Activated T-helper 1 cell treated with anti-CD3 and anti-CD28 coated beads, Interleukin-2, amount 50 U/mL, for 16 hours (primary cell): Measurements from ENCODE around the gene HNRNPM.

ENCODE experiments used
- DNase-seq, 2 donors: peaks; one replicate each; pipeline ENCODE4 v3.0.0-alpha.2; 2020; ENCODE audit warnings: low read depth in 1 of 2, low spot score in 1 of 2

Gene HNRNPM

DNA sequence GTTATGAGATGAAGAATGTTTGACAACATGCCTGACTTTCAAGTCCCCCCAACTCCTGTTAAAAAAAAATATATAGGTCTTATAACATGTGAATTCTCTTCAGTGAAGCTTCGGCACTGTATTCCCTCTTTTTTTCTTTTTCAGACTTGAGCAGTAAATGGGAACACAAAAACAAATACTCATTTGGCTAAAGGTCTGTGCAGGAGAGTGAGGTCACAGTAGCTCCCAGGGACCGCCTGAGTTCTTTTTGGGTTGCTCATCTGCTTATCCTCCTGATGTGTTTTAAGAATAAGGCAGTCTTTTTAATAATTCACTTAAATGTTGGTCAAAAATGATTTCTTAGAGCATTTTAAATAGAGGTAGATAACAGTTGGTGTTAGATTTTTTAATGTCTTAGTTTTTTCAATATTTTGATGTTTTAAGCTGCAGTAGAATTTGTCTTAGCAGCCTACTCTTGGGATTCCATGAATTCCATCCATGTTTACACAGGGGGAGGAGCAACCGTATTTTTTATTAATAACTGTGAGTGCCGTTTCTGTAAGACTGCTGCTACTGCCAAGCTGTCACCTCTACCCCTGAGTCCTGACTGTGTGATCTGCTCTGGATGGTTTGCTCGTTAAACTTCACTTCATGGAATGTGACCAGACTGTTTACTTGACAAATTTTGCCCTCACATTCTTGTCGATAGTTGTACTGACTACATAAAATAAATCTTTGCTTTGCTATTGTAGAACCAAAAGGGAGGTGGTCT lies 14.9 kb downstream of the HNRNPM start:
- no peak for DNase-seq

GRCh38 chr19:8460516-8461298 lies 15.9 kb downstream of the HNRNPM start:
- DNase-seq: no peak

GRCh38 chr19:8461376-8461775 lies 16.6 kb downstream of the HNRNPM start:
- DNase-seq: no peak

- DNase-seq: no peak
Measured at GRCh38 chr19:8461891-8462290, 17.1 kb downstream of the HNRNPM start.

DNA sequence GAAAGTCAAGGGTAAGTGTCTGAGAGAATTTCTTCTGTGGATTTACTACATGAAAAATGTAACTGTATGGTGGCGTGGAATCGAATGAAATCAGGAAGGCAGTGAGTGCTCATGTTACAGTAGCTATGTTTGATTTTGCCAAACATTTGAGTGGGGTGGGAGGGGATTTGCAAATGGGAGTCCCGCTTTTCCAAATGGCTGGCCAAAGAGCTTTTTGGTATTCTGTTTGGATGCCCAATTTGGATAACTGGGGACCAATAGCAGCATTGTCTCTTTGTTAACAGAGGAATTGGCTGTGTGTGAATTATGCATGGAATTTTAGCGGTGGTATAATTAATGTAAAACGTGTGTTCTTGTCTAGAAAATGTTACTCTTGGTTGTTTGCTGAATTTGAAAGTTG lies 17.8 kb downstream of the HNRNPM start:
- DNase-seq: no peak

DNA sequence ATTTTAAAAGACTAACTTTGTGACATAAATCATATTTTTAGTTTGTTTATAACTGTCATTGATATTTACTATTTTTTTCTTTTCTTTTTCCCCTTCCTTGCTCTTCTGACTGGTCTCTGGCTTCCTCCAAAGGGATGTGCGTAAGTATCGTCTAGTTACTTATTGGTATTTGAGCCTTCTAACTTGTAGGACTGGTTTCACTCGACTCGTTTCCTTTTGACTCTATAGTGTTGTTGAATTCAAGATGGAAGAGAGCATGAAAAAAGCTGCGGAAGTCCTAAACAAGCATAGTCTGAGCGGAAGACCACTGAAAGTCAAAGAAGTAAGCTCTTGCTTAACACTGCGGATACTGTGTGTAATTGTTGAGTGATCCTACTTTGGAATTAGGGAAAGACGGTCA lies 18.6 kb downstream of the HNRNPM start:
- DNase-seq: no peak

- DNase-seq: no peak
Measured at GRCh38 chr19:8466018-8466417, 21.2 kb downstream of the HNRNPM start.

GRCh38 chr19:8468124-8468523 lies 23.3 kb downstream of the HNRNPM start:
- DNase-seq: no peak

DNA sequence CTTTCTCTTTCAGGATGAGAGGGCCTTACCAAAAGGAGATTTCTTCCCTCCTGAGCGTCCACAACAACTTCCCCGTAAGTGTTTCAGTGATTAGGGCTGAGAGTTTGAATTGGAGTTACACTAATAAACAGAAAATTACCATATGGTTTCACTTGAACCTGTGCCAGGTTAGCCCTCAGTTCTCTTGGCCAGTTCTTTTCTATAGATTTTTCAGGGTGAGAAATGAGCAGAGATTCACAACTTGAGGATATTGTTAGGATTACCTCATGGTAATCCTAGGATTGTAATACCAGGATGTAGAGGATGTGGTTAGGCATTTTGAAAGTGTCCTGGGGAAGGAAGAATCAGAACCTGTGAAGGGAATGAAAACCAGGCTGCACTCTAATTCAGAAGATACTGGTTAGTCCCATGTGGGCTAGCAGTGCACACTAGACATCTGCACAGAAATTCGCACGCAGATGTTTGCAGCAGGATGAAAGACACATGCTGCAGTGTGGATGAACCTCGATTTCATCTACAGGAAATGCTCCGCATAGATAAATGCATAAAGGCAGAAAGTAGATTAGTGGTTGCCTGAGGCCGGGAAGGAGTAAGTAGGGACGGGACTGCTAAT lies 24.1 kb downstream of the HNRNPM start:
- DNase-seq: no peak

DNA sequence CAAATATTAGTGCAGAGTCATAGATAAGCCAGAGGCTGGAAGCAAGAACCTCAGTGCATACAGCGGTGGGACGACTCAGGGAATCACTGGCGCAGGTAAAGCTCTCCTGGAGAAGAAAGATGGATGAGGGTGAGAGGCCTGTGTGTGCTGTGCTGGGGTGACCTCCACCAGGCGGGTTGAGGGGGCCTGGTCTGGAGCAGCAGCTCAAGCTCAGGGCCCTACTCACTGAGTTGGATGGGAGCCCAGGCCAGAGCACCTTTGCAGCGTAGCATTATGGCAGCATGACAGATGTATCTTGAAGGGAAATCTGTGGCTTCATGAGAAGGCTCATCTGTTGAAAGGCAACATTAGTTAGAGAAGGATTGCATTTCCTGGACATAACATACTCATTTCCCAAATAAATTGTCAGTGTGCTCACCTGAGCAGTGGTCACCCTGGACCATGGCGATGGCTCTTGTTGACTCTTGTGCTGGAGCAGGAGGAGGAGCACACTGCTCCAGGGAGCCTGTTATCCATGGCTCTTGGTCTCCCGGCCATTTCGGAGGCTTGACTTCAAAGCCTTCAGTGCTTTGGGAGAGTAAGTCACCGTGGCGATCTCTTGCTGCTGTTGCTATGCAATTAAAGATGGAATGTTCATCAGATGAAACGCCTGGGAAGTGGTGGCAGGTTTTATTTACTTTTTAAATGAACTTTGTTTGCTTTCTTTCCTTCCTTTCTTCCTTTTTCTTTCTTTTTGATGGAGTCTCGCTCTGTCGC lies 25.0 kb downstream of the HNRNPM start:
- DNase-seq: no peak

DNA sequence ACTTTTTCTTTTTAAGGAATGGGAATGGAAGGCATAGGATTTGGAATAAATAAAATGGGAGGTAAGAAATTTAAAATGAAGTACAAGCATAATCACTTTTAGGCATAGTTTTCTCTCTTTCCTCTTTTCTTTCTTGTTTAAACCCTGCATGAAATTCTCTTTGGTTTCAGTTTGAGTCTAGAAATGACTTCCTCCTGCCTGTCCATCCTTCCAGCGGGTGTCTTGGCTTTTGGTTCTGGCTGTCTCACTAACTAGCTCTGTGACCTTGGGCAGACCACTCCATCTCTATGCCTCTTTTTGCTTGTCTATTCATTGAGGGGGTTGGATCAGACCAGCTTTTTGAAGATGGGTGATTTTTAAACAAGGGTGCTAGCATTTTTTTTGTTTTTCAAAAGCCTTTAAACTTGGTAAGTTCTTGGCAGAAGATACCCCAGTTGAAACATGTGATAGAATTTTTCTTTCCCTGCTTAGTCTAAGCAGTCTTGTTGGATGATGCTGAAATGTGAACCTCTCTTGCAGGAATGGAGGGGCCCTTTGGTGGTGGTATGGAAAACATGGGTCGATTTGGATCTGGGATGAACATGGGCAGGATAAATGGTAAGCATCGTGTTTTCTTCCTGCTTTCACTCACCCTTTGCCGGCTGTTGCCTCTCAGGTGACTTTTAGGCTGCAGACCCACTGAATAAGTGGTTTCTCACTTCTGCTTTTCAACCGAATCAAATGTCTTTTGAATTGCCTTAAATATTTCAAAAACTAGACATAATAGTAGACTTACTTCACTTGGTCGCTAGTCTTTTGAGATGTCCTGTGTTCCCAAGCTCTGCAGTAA lies 29.1 kb downstream of the HNRNPM start:
- no peak for DNase-seq

GRCh38 chr19:8475005-8475404 lies 30.2 kb downstream of the HNRNPM start:
- DNase-seq: no peak

GRCh38 chr19:8476524-8476923 lies 31.7 kb downstream of the HNRNPM start:
- DNase-seq: no peak

DNA sequence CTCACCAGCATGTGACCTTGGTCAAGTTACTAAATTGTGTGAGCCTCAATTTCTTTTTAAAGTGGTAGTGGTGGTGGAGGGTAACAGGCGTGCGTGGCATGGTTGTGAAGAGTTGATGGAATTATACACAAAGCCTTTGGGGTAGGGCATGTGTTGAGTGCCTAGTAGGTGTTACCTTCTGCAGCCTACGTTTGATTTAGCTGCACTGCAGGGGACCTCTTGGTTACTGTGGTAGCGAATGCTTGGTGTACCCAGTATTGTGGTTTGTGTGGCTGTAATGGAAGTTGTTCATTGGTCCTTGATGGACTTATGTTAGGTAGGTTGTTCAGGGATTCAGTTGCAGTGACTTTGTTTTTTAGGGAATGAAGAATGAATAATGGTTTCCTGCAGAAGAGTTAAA lies 33.1 kb downstream of the HNRNPM start:
- DNase-seq: no peak

GRCh38 chr19:8478598-8478997 lies 33.8 kb downstream of the HNRNPM start:
- DNase-seq: no peak

GRCh38 chr19:8481201-8481600 lies 36.4 kb downstream of the HNRNPM start:
- DNase-seq: no peak

DNA sequence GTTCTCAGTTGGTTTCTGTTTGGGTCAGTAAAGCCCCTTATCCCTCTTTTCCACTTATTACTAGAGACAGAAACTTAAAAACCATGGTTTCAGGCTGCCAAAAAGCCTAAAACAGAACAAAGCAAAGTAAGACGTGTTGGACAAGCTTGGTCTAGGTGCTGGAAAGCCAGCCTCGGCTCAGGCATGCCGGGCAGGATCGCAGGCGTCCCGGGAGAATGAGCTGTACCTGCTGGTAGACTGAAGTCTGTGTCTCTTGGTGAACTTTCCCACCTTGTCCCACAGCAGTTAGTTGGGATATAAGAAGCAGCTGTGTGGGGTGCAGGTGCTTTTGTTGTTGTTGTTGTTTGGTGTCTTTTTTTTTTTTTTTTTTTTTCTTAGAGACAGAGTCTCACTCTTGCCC lies 36.8 kb downstream of the HNRNPM start:
- no peak for DNase-seq

DNA sequence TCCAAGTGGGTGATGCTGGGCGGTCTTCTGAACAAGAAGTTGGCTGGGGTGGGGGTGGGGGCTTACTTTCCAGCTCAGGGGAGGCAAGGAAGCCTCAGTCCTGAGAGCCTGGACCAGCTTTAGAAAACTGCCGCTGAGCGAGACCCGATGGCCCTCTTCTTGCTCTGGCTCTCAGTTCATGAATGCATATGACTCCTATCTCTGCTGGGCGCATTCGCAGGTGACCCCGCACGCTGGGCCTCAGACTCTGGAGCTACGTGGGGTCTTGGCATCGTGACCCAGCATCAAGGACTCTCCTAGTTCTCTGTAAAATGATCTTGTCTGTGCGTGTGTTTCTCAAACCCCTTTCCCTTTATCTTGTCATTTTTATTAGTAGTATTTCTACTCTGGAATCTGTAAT lies 37.9 kb downstream of the HNRNPM start:
- DNase-seq: no peak

DNA sequence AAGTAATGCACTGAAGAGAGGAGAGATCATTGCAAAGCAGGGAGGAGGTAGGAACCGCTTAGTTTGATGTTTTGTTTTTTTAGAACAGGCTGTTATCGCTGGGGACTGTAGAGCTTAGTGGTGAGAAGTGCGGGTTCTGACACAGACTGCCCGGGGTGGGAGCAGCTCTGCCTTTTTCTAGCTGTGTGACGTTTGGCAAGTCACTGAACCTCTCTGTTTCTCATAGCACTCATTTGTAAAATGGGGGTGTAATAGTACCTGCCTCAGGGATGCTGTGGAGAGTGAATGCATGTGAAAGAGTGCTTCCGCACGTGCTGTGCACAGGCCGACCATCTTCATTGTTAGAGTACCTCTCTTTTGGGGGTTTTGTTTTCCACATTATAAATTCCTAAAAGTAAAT lies 38.4 kb downstream of the HNRNPM start:
- no peak for DNase-seq

- DNase-seq: no peak
Measured at GRCh38 chr19:8484331-8484894, 39.6 kb downstream of the HNRNPM start.
